ENCODE measurements around the gene PPARD. TPM values are rescaled to one million over a fixed set of nuclear protein-coding genes. Genes with fewer than 3 reads are reported as not detected.
A peak's percentile ranks its signal among the peaks of the same experiment; 100 is the strongest.

The PPARD gene
- total and polyA plus RNA-seq, 2 of the 13 experiments (the other 11 are each of a cell fraction or from before 2014, with no cell fraction given): 6.1 to 13.3 TPM

- TF ChIP-seq ZBTB49 (CRISPR knock-in tag; IDR thresholded peaks at IDR 0.05; ENCODE audit: borderline replicate concordance) (no peak), MTF2 (CRISPR knock-in tag; IDR thresholded peaks at IDR 0.05; ENCODE audit: borderline replicate concordance) (no peak), ZNF276 (CRISPR knock-in tag; IDR thresholded peaks at IDR 0.05; ENCODE audit: low read depth) (peak; percentile 93; the same call in 1 of the 2 replicates), ERF (CRISPR knock-in tag; IDR thresholded peaks at IDR 0.05) (peak; percentile 91), E2F2 (CRISPR knock-in tag; IDR thresholded peaks at IDR 0.05; ENCODE audit: borderline replicate concordance) (no peak; the same call in 1 of the 2 replicates), BCL6 (CRISPR knock-in tag; IDR thresholded peaks at IDR 0.05) (peak; percentile 64; the same call in 1 of the 2 replicates), ZNF318 (CRISPR knock-in tag; IDR thresholded peaks at IDR 0.05) (0 out of 2 replicates have a peak, but pooled peaks have one; percentile 56), HES4 (CRISPR knock-in tag; IDR thresholded peaks at IDR 0.05; ENCODE audit: borderline replicate concordance) (peak; percentile 66; the same call in 1 of the 2 replicates), ZNF274 (CRISPR knock-in tag; IDR thresholded peaks at IDR 0.05) (peak; percentile 73; the same call in 1 of the 2 replicates), ZNF232 (CRISPR knock-in tag; IDR thresholded peaks at IDR 0.05; ENCODE audit: borderline replicate concordance) (0 out of 2 replicates have a peak, but pooled peaks have one; percentile 75), GABPA (IDR thresholded peaks at IDR 0.05; ENCODE audit: low read depth, low read length) (no peak), GABPA (CRISPR knock-in tag; IDR thresholded peaks at IDR 0.05; ENCODE audit: low read depth) (peak; percentile 69), ZSCAN21 (CRISPR knock-in tag; IDR thresholded peaks at IDR 0.05; ENCODE audit: borderline replicate concordance) (peak; percentile 50; the same call in 1 of the 2 replicates), HNRNPLL (IDR thresholded peaks at IDR 0.05; ENCODE audit: low read depth, low read length, poor library complexity, severe bottlenecking) (peak; percentile 98)
Measured at GRCh38 chr6:35297601-35298481, 44.5 kb upstream of the PPARD start, which contains the start of gene DEF6 (continued).

Measured in HepG2 (cell line).